DND-41 (cell line): Measurements from ENCODE around the gene AP2A1.

ENCODE experiments used
- ATAC-seq: fragments of 200-7000 bp; cut with Tn5 transposase; 3 replicates; pipeline ENCODE4 v1.9.1; 2021; ENCODE audit warnings: low read depth; ENCODE audit not compliant: insufficient read depth
- DNase-seq: peaks from one replicate; pipeline ENCODE4 v3.0.0-alpha.2; 2020
- H2AFZ ChIP-seq: 2 replicates; pipeline ENCODE4 v1.6.0; 2012; ENCODE audit warnings: low read depth, low read length
- H3K27ac ChIP-seq: 2 replicates; pipeline ENCODE4 v1.5.1; 2012; ENCODE audit warnings: low read length, inconsistent platforms
- H3K27me3 ChIP-seq: fragments of 200-600 bp; sonication (generic); 2 replicates; pipeline ENCODE4 v1.6.0; 2012; ENCODE audit warnings: low read length, mild to moderate bottlenecking, inconsistent platforms; ENCODE audit not compliant: insufficient read depth, poor library complexity
- H3K36me3 ChIP-seq: 2 replicates; pipeline ENCODE4 v1.5.1; 2012; ENCODE audit warnings: low read length, inconsistent platforms; ENCODE audit not compliant: insufficient read depth
- H3K4me1 ChIP-seq: 2 replicates; pipeline ENCODE4 v1.5.1; 2012; ENCODE audit warnings: mild to moderate bottlenecking, low read length; ENCODE audit not compliant: insufficient read depth
- H3K4me2 ChIP-seq: 2 replicates; pipeline ENCODE4 v1.6.0; 2012; ENCODE audit warnings: mild to moderate bottlenecking, moderate library complexity, low read length, inconsistent platforms; ENCODE audit not compliant: insufficient read depth
- H3K4me3 ChIP-seq, 2 experiments: fragments of 200-600 bp in 1 of 2; shearing (Covaris generic) in 1 of 2; 2 replicates each; pipeline ENCODE4 v1.5.1; 2012 to 2016; ENCODE audit warnings: inconsistent platforms in 2 of 2, low read length in 2 of 2, mild to moderate bottlenecking in 2 of 2, low read depth in 1 of 2, moderate library complexity in 1 of 2
- H3K79me2 ChIP-seq: 2 replicates; pipeline ENCODE4 v1.6.0; 2012; ENCODE audit warnings: low read length, inconsistent platforms; ENCODE audit not compliant: insufficient read depth
- H3K9ac ChIP-seq: 2 replicates; pipeline ENCODE4 v1.6.0; 2012; ENCODE audit warnings: low read depth, mild to moderate bottlenecking, inconsistent platforms, low read length, moderate library complexity
- H3K9me3 ChIP-seq: 2 replicates; pipeline ENCODE4 v1.5.1; 2012; ENCODE audit warnings: low read length, moderate library complexity, mild to moderate bottlenecking, inconsistent platforms; ENCODE audit not compliant: insufficient read depth, severe bottlenecking
- H4K20me1 ChIP-seq: 2 replicates; pipeline ENCODE4 v1.6.0; 2012; ENCODE audit warnings: low read length; ENCODE audit not compliant: insufficient read depth
- CTCF ChIP-seq: IDR thresholded peaks from 2 replicates; pipeline ENCODE4 v1.5.1; 2012; ENCODE audit warnings: borderline replicate concordance, low read length, moderate library complexity, mild to moderate bottlenecking; ENCODE audit not compliant: poor library complexity, severe bottlenecking; ENCODE audit errors: extremely low read depth
- EZH2 ChIP-seq: IDR thresholded peaks from 3 replicates; pipeline ENCODE4 v1.6.1; 2012; ENCODE audit warnings: borderline replicate concordance, low read depth, mild to moderate bottlenecking, moderate library complexity, low read length, inconsistent platforms; ENCODE audit not compliant: severe bottlenecking

Gene AP2A1

GRCh38 chr19:49746206-49746958 lies 20.4 kb upstream of the AP2A1 start:
- Histone ChIP-seq H3K27me3 (no peaks in the 10 kb centered on the region), H3K9me3 (no peaks in the 10 kb centered on the region), H3K79me2 (no peaks in the 10 kb centered on the region), H3K4me2 (no peak overlapping the region), H3K27ac (no peak overlapping the region), H3K4me1 (no peaks in the 10 kb centered on the region), H3K9ac (no peak overlapping the region), H3K36me3 (no peaks in the 10 kb centered on the region), H3K4me3 (no peak overlapping the region), H4K20me1 (no peaks in the 10 kb centered on the region), H2AFZ (no peak overlapping the region)
- no peak for ATAC-seq
- peak; percentile 30 for DNase-seq
- TF ChIP-seq EZH2 (no peak), CTCF (no peak)

GRCh38 chr19:49749055-49749716 lies 17.6 kb upstream of the AP2A1 start:
- Histone ChIP-seq H2AFZ (no peak overlapping the region), H3K36me3 (no peaks in the 10 kb centered on the region), H3K4me2 (no peak overlapping the region), H3K79me2 (no peaks in the 10 kb centered on the region), H3K9ac (no peak overlapping the region), H3K4me1 (no peaks in the 10 kb centered on the region), H4K20me1 (no peaks in the 10 kb centered on the region), H3K9me3 (no peaks in the 10 kb centered on the region), H3K27me3 (no peaks in the 10 kb centered on the region), H3K27ac (no peak overlapping the region), H3K4me3 (no peak overlapping the region)
- DNase-seq (no peak), ATAC-seq (no peak)
- TF ChIP-seq EZH2 (no peak), CTCF (no peak)

GRCh38 chr19:49749771-49750170 lies 17.0 kb upstream of the AP2A1 start:
- Histone ChIP-seq H3K79me2 (no peaks in the 10 kb centered on the region), H3K27ac (no peak overlapping the region), H3K4me3 (no peak overlapping the region), H3K4me1 (no peaks in the 10 kb centered on the region), H3K36me3 (no peaks in the 10 kb centered on the region), H3K4me2 (no peak overlapping the region), H3K9ac (no peak overlapping the region), H2AFZ (no peak overlapping the region), H3K27me3 (no peaks in the 10 kb centered on the region), H3K9me3 (no peaks in the 10 kb centered on the region), H4K20me1 (no peaks in the 10 kb centered on the region)
- TF ChIP-seq CTCF (no peak), EZH2 (no peak)
- DNase-seq (no peak), ATAC-seq (no peak)
